MM.1S (cell line): ENCODE results near the gene IDH1.

Experiments used
- DNase-seq: peaks from one replicate; pipeline ENCODE4 v3.0.0-alpha.2; 2015
- H2AFZ ChIP-seq: fragments of 300-600 bp; sonication (generic); 2 replicates; pipeline ENCODE4 v1.6.0; 2016; ENCODE audit warnings: antibody characterized with exemption, low read length
- H3F3A ChIP-seq: fragments of 300-600 bp; sonication (generic); 2 replicates; pipeline ENCODE4 v1.6.1; 2016; ENCODE audit warnings: mild to moderate bottlenecking, antibody characterized with exemption, low read length, moderate library complexity, mixed read lengths; ENCODE audit not compliant: insufficient read depth
- H3K27ac ChIP-seq: fragments of 300-600 bp; sonication (generic); 2 replicates; pipeline ENCODE4 v1.5.1; 2016; ENCODE audit warnings: mild to moderate bottlenecking, low read length
- H3K27me3 ChIP-seq: fragments of 300-600 bp; sonication (generic); replicated peaks from 2 replicates; pipeline ENCODE4 v1.6.0; 2016; ENCODE audit warnings: low read length; ENCODE audit not compliant: insufficient read depth
- H3K36me3 ChIP-seq: fragments of 300-600 bp; sonication (generic); replicated peaks from 2 replicates; pipeline ENCODE4 v1.6.1; 2016; ENCODE audit warnings: mild to moderate bottlenecking, low read length, mixed read lengths; ENCODE audit not compliant: insufficient read depth
- H3K4me1 ChIP-seq: fragments of 300-600 bp; sonication (generic); 2 replicates; pipeline ENCODE4 v1.6.1; 2016; ENCODE audit warnings: low read length, mixed read lengths
- H3K4me2 ChIP-seq: fragments of 300-600 bp; sonication (generic); 2 replicates; pipeline ENCODE4 v1.6.0; 2016; ENCODE audit warnings: low read depth, low read length
- H3K4me3 ChIP-seq: fragments of 300-600 bp; sonication (generic); 2 replicates; pipeline ENCODE4 v1.5.1; 2016; ENCODE audit warnings: low read length, mixed read lengths
- H3K79me2 ChIP-seq: fragments of 300-600 bp; sonication (generic); 2 replicates; pipeline ENCODE4 v1.6.1; 2016; ENCODE audit warnings: mixed run types, low read length, mixed read lengths
- H3K9ac ChIP-seq: fragments of 300-600 bp; sonication (generic); 2 replicates; pipeline ENCODE4 v1.6.1; 2016; ENCODE audit warnings: low read length, mixed read lengths
- H3K9me2 ChIP-seq: fragments of 300-600 bp; sonication (generic); replicated peaks from 2 replicates; pipeline ENCODE4 v1.6.1; 2016; ENCODE audit warnings: mild to moderate bottlenecking, low read length, mixed read lengths; ENCODE audit not compliant: insufficient read depth
- H3K9me3 ChIP-seq: fragments of 300-600 bp; sonication (generic); replicated peaks from 2 replicates; pipeline ENCODE4 v1.6.1; 2016; ENCODE audit warnings: mild to moderate bottlenecking, low read length, mixed read lengths; ENCODE audit not compliant: insufficient read depth
- H4K20me1 ChIP-seq: fragments of 300-600 bp; sonication (generic); 2 replicates; pipeline ENCODE4 v1.6.1; 2016; ENCODE audit warnings: mild to moderate bottlenecking, low read length, moderate library complexity, mixed read lengths; ENCODE audit not compliant: insufficient read depth
- EZH2 ChIP-seq: fragments of 300-600 bp; sonication (generic); optimal IDR thresholded peaks from 2 replicates; pipeline ENCODE3; 2017; ENCODE audit warnings: low read depth, mild to moderate bottlenecking, antibody characterized with exemption, low read length, mixed read lengths
- EZH2phosphoT487 ChIP-seq: fragments of 300-600 bp; sonication (generic); IDR thresholded peaks from 2 replicates; pipeline ENCODE4 v1.6.1; 2018; ENCODE audit warnings: antibody characterized with exemption, low read length
- TF ChIP-seq, protein P1 (sequence below): fragments of 300-600 bp; sonication (generic); IDR thresholded peaks from 2 replicates; pipeline ENCODE4 v1.5.1; 2016; ENCODE audit warnings: antibody characterized with exemption, low read length, mixed read lengths

Gene IDH1

DNA sequence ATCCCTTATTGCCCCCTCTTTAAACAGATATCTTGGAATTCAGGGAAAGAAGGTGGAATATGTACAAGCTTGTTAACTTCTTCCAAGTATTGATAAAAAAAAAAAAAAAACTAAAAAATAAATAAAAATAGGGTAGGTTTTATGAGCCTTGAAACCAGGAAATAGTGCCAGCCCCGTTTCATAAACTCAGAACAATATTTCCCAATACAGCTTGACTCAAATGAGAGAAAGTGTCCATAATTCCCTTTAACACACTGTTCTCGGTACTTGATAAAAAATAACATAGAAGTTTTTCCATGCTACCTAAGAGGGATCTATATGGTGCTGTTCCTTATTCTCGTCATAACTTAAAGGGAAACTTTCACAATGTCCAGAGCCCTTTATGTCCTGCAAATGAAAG, 47.1 kb downstream of the IDH1 start:
- H3K4me2 ChIP-seq = no peak overlapping the region
- no peaks in the 10 kb centered on the region for H3K9me3 ChIP-seq
- no peaks in the 10 kb centered on the region for H3K79me2 ChIP-seq
- no peak overlapping the region for H3K9ac ChIP-seq
- no peaks in the 10 kb centered on the region for H3K4me1 ChIP-seq
- TF ChIP-seq, protein P1, sequence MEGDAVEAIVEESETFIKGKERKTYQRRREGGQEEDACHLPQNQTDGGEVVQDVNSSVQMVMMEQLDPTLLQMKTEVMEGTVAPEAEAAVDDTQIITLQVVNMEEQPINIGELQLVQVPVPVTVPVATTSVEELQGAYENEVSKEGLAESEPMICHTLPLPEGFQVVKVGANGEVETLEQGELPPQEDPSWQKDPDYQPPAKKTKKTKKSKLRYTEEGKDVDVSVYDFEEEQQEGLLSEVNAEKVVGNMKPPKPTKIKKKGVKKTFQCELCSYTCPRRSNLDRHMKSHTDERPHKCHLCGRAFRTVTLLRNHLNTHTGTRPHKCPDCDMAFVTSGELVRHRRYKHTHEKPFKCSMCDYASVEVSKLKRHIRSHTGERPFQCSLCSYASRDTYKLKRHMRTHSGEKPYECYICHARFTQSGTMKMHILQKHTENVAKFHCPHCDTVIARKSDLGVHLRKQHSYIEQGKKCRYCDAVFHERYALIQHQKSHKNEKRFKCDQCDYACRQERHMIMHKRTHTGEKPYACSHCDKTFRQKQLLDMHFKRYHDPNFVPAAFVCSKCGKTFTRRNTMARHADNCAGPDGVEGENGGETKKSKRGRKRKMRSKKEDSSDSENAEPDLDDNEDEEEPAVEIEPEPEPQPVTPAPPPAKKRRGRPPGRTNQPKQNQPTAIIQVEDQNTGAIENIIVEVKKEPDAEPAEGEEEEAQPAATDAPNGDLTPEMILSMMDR = no peak
- TF ChIP-seq EZH2 (no peak), EZH2phosphoT487 (no peak)
- no peaks in the 10 kb centered on the region for H4K20me1 ChIP-seq
- H3K9me2 ChIP-seq = no peaks in the 10 kb centered on the region
- H3K27ac ChIP-seq = no peak overlapping the region
- H2AFZ ChIP-seq = no peak overlapping the region
- H3K36me3 ChIP-seq = no peaks in the 10 kb centered on the region
- no peak overlapping the region for H3K4me3 ChIP-seq
- H3K27me3 ChIP-seq = no peaks in the 10 kb centered on the region
- no peak for DNase-seq
- H3F3A ChIP-seq = no peaks in the 10 kb centered on the region

DNA sequence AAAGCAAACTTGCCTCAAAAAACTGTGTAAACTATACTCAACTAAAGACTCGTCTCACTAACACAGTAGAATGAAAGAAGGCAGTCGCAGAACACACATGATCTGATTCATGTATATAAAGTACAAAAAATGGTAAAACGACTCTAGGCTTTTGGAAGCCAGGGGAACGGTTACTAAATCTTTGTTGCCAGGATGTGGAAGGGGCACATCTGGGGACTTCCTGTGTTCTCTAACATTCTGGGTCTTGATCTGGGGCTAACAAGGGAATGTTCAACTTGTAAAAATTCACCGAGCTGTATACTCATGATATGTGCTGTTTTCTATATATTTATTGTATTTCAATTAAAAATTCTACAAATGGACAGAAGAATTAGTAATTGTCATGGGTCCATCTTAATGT, 50.7 kb downstream of the IDH1 start:
- no peaks in the 10 kb centered on the region for H3K79me2 ChIP-seq
- no peak overlapping the region for H2AFZ ChIP-seq
- DNase-seq = no peak
- H3K4me3 ChIP-seq = no peak overlapping the region
- no peaks in the 10 kb centered on the region for H3K36me3 ChIP-seq
- no peaks in the 10 kb centered on the region for H3K9me3 ChIP-seq
- no peaks in the 10 kb centered on the region for H4K20me1 ChIP-seq
- no peaks in the 10 kb centered on the region for H3K4me1 ChIP-seq
- TF ChIP-seq EZH2 (no peak), EZH2phosphoT487 (no peak)
- TF ChIP-seq, protein P1 = no peak
- no peak overlapping the region for H3K27ac ChIP-seq
- no peaks in the 10 kb centered on the region for H3F3A ChIP-seq
- H3K4me2 ChIP-seq = no peak overlapping the region
- H3K27me3 ChIP-seq = no peaks in the 10 kb centered on the region
- no peak overlapping the region for H3K9ac ChIP-seq
- H3K9me2 ChIP-seq = no peaks in the 10 kb centered on the region

DNA sequence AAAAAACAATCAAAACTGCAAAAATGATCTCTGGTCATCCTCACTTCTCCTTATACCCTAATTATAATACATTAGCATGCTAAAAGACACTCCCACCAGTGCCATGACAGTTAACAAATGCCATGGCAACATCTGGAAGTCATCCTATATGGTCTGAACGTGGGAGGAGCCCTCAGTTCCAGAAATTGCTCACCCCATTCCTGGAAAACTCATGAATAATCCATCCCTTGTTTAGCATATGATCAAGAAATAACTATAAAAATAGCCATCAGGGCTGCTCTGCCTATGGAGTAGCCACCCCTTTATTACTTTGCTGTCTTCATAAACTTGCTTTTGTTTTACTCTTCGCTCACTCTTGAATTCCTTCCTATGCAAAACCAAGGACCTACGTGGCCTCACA, 59.3 kb downstream of the IDH1 start:
- no peaks in the 10 kb centered on the region for H3K9me3 ChIP-seq
- no peaks in the 10 kb centered on the region for H4K20me1 ChIP-seq
- no peak for DNase-seq
- H3K4me1 ChIP-seq = no peaks in the 10 kb centered on the region
- no peaks in the 10 kb centered on the region for H3K79me2 ChIP-seq
- H3K9me2 ChIP-seq = no peaks in the 10 kb centered on the region
- H3F3A ChIP-seq = no peaks in the 10 kb centered on the region
- no peak overlapping the region for H3K27ac ChIP-seq
- no peak overlapping the region for H3K4me2 ChIP-seq
- H3K4me3 ChIP-seq = no peak overlapping the region
- H3K36me3 ChIP-seq = no peaks in the 10 kb centered on the region
- H2AFZ ChIP-seq = no peak overlapping the region
- TF ChIP-seq EZH2phosphoT487 (no peak), EZH2 (no peak)
- TF ChIP-seq, protein P1 = no peak
- no peaks in the 10 kb centered on the region for H3K27me3 ChIP-seq
- no peak overlapping the region for H3K9ac ChIP-seq
